ENCODE data around the gene ST6GALNAC4.

Gene ST6GALNAC4

GRCh38 chr9:127876764-127877562, 39.9 kb downstream of the ST6GALNAC4 start:
- TF ChIP-seq CTCF (IDR thresholded peaks at IDR 0.05): no peak

GRCh38 chr9:127876026-127876763, 40.6 kb downstream of the ST6GALNAC4 start:
- no peak for TF ChIP-seq CTCF (IDR thresholded peaks at IDR 0.05)

GRCh38 chr9:127875306-127875966, 41.4 kb downstream of the ST6GALNAC4 start:
- TF ChIP-seq CTCF (IDR thresholded peaks at IDR 0.05): no peak

GRCh38 chr9:127874301-127875221, 42.3 kb downstream of the ST6GALNAC4 start:
- TF ChIP-seq CTCF (IDR thresholded peaks at IDR 0.05): no peak

GRCh38 chr9:127873886-127874285, 43.0 kb downstream of the ST6GALNAC4 start:
- no peak for TF ChIP-seq CTCF (IDR thresholded peaks at IDR 0.05)

GRCh38 chr9:127873223-127873691, 43.6 kb downstream of the ST6GALNAC4 start:
- TF ChIP-seq CTCF (IDR thresholded peaks at IDR 0.05): no peak

Data from LNCAP (cell line).